HG02884 (cell line): ENCODE results near the gene CYBC1.
"Not testable (repeated sequence)": the region's sequence is repeated elsewhere in the genome, so short reads cannot be mapped to it uniquely, and the experiment has no call there.

Source experiments
- ATAC-seq: cut with Tn5 transposase; IDR thresholded peaks from one replicate; pipeline ENCODE4 v1.9.1; 2021; ENCODE audit warnings: mild to moderate bottlenecking, moderate library complexity; ENCODE audit not compliant: unreplicated experiment

The CYBC1 gene

GRCh38 chr17:82435601-82436583 lies 14.7 kb downstream of the CYBC1 start:
- no peak for ATAC-seq

GRCh38 chr17:82435103-82435502 lies 15.4 kb downstream of the CYBC1 start:
- ATAC-seq = no peak

GRCh38 chr17:82434216-82434565 lies 16.4 kb downstream of the CYBC1 start:
- no peak for ATAC-seq

GRCh38 chr17:82433560-82434215 lies 16.9 kb downstream of the CYBC1 start:
- no peak for ATAC-seq

GRCh38 chr17:82432017-82432416 lies 18.5 kb downstream of the CYBC1 start:
- ATAC-seq = no peak

- no peak for ATAC-seq
Measured at GRCh38 chr17:82429824-82430223, 20.7 kb downstream of the CYBC1 start.

- no peak for ATAC-seq
Measured at GRCh38 chr17:82428546-82428945, 22.0 kb downstream of the CYBC1 start.

- ATAC-seq = no peak
Measured at GRCh38 chr17:82424863-82425159, 25.7 kb downstream of the CYBC1 start.

GRCh38 chr17:82424001-82424862 lies 26.3 kb downstream of the CYBC1 start:
- ATAC-seq = no peak

GRCh38 chr17:82419540-82419939 lies 31.0 kb downstream of the CYBC1 start:
- no peak for ATAC-seq

GRCh38 chr17:82418001-82418986 lies 32.3 kb downstream of the CYBC1 start, which contains the start of the genes HEXD and OGFOD3:
HEXD (plus strand) TSS chr17:82418347; CDS start chr17:82419800, 1,453 bp downstream.
OGFOD3 (minus strand) TSS chr17:82418586; CDS start chr17:82418485, 101 bp downstream.
- peak; percentile 72 for ATAC-seq

- no peak for ATAC-seq
Measured at GRCh38 chr17:82416771-82417170, 33.8 kb downstream of the CYBC1 start.

- no peak for ATAC-seq
Measured at GRCh38 chr17:82416264-82416663, 34.3 kb downstream of the CYBC1 start.

GRCh38 chr17:82415786-82416185 lies 34.8 kb downstream of the CYBC1 start:
- no peak for ATAC-seq

GRCh38 chr17:82415336-82415735 lies 35.2 kb downstream of the CYBC1 start:
- ATAC-seq = no peak

GRCh38 chr17:82414548-82415281 lies 35.8 kb downstream of the CYBC1 start:
- no peak for ATAC-seq

- ATAC-seq = no peak
Measured at GRCh38 chr17:82412535-82413520, 37.7 kb downstream of the CYBC1 start.

GRCh38 chr17:82412081-82412480 lies 38.5 kb downstream of the CYBC1 start:
- ATAC-seq = not testable (repeated sequence)
